ENCODE results near the gene SCAMP5.

SCAMP5 gene

GRCh38 chr15:74977599-74977998 is 17.8 kb upstream of the SCAMP5 start:
- no peak for DNase-seq (ENCODE audit: low read depth in 3 of 3)

GRCh38 chr15:74978077-74978476 is 17.3 kb upstream of the SCAMP5 start:
- no peak for DNase-seq (ENCODE audit: low read depth in 3 of 3)

- no peak for DNase-seq (ENCODE audit: low read depth in 3 of 3)
Observed at GRCh38 chr15:74978503-74978902, 16.9 kb upstream of the SCAMP5 start.

- DNase-seq (ENCODE audit: low read depth in 3 of 3) = no peak
Observed at GRCh38 chr15:74982183-74982582, 13.2 kb upstream of the SCAMP5 start.

GRCh38 chr15:74983725-74984231 is 11.6 kb upstream of the SCAMP5 start:
- DNase-seq (ENCODE audit: low read depth in 3 of 3) = no peak

GRCh38 chr15:74988007-74988800 is 7.2 kb upstream of the SCAMP5 start:
- no peak for DNase-seq (ENCODE audit: low read depth in 3 of 3)

GRCh38 chr15:74989527-74989926 is 5.8 kb upstream of the SCAMP5 start:
- no peak for DNase-seq (ENCODE audit: low read depth in 3 of 3)

GRCh38 chr15:74992619-74993018 is 2.7 kb upstream of the SCAMP5 start:
- no peak for DNase-seq (ENCODE audit: low read depth in 3 of 3)

GRCh38 chr15:74994236-74994635 is 1.1 kb upstream of the SCAMP5 start:
- DNase-seq (ENCODE audit: low read depth in 3 of 3) = no peak

GRCh38 chr15:74994685-74995084 is 678 bp upstream of the SCAMP5 start:
- no peak for DNase-seq (ENCODE audit: low read depth in 3 of 3)

- no peak for DNase-seq (ENCODE audit: low read depth in 3 of 3)
Observed at GRCh38 chr15:74995779-74996765, 709 bp downstream of the SCAMP5 start.

- DNase-seq (ENCODE audit: low read depth in 3 of 3) = no peak
Observed at GRCh38 chr15:74997141-74997540, 1.8 kb downstream of the SCAMP5 start.

GRCh38 chr15:74997543-74997942 is 2.2 kb downstream of the SCAMP5 start:
- DNase-seq (ENCODE audit: low read depth in 3 of 3) = no peak

- no peak for DNase-seq (ENCODE audit: low read depth in 3 of 3)
Observed at GRCh38 chr15:75001310-75001709, 5.9 kb downstream of the SCAMP5 start.

GRCh38 chr15:75002398-75002797 is 7.0 kb downstream of the SCAMP5 start:
- DNase-seq (ENCODE audit: low read depth in 3 of 3) = no peak

- no peak for DNase-seq (ENCODE audit: low read depth in 3 of 3)
Observed at GRCh38 chr15:75007216-75007615, 11.9 kb downstream of the SCAMP5 start.

GRCh38 chr15:75008221-75008625 is 12.9 kb downstream of the SCAMP5 start:
- DNase-seq (ENCODE audit: low read depth in 3 of 3) = no peak

GRCh38 chr15:75008629-75009326 is 13.4 kb downstream of the SCAMP5 start:
- no peak for DNase-seq (ENCODE audit: low read depth in 3 of 3)

- no peak for DNase-seq (ENCODE audit: low read depth in 3 of 3)
Observed at GRCh38 chr15:75016431-75016830, 21.1 kb downstream of the SCAMP5 start.

GRCh38 chr15:75019916-75020315 is 24.6 kb downstream of the SCAMP5 start:
- no peak for DNase-seq (ENCODE audit: low read depth in 3 of 3)

GRCh38 chr15:75021341-75021740 is 26.0 kb downstream of the SCAMP5 start:
- no peak for DNase-seq (ENCODE audit: low read depth in 3 of 3)

- no peak for DNase-seq (ENCODE audit: low read depth in 3 of 3)
Observed at GRCh38 chr15:75022783-75023180, 27.4 kb downstream of the SCAMP5 start.
